NCI-H2107 treated with DMSO at 0.1 percent for 48 hours (cell line): ENCODE results near the gene ATG10.
A peak's percentile ranks its signal among the peaks of the same experiment; 100 is the strongest.
"Not testable (repeated sequence)": the region's sequence is repeated elsewhere in the genome, so short reads cannot be mapped to it uniquely, and the experiment has no call there.

Source experiments
- DNase-seq: peaks from one replicate; lab custom pipeline; 2025; ENCODE audit not compliant: unreplicated experiment; lab: John Stamatoyannopoulos, UW

Gene ATG10

GRCh38 chr5:82050955-82051354, 79.1 kb downstream of the ATG10 start:
- peak; percentile 80 for DNase-seq

- DNase-seq = no peak
Observed at GRCh38 chr5:82054004-82054710, 82.3 kb downstream of the ATG10 start.

- DNase-seq = no peak
Observed at GRCh38 chr5:82057051-82057450, 85.2 kb downstream of the ATG10 start.

GRCh38 chr5:82058710-82059109, 86.9 kb downstream of the ATG10 start:
- no peak for DNase-seq

GRCh38 chr5:82066791-82067190, 95.0 kb downstream of the ATG10 start:
- no peak for DNase-seq

- not testable (repeated sequence) for DNase-seq
Observed at GRCh38 chr5:82068042-82068441, 96.2 kb downstream of the ATG10 start.

GRCh38 chr5:82068723-82069122, 96.9 kb downstream of the ATG10 start:
- no peak for DNase-seq

- DNase-seq = no peak
Observed at GRCh38 chr5:82072138-82072537, 100.3 kb downstream of the ATG10 start.

GRCh38 chr5:82073179-82073578, 101.4 kb downstream of the ATG10 start:
- no peak for DNase-seq

GRCh38 chr5:82074950-82075349, 103.1 kb downstream of the ATG10 start:
- DNase-seq = no peak

GRCh38 chr5:82077496-82077895, 105.7 kb downstream of the ATG10 start:
- DNase-seq = no peak

- no peak for DNase-seq
Observed at GRCh38 chr5:82091617-82092016, 119.8 kb downstream of the ATG10 start.

- DNase-seq = no peak
Observed at GRCh38 chr5:82095536-82095935, 123.7 kb downstream of the ATG10 start.

GRCh38 chr5:82096249-82096648, 124.4 kb downstream of the ATG10 start:
- no peak for DNase-seq

GRCh38 chr5:82100303-82101077, 128.7 kb downstream of the ATG10 start:
- DNase-seq = no peak

- DNase-seq = no peak
Observed at GRCh38 chr5:82104872-82105271, 133.0 kb downstream of the ATG10 start.

- no peak for DNase-seq
Observed at GRCh38 chr5:82105457-82105856, 133.6 kb downstream of the ATG10 start.

GRCh38 chr5:82106207-82106606, 134.4 kb downstream of the ATG10 start:
- DNase-seq = peak; percentile 25

- DNase-seq = no peak
Observed at GRCh38 chr5:82106756-82107155, 134.9 kb downstream of the ATG10 start.

- peak; percentile 11 for DNase-seq
Observed at GRCh38 chr5:82107267-82107666, 135.4 kb downstream of the ATG10 start.

GRCh38 chr5:82109013-82109412, 137.2 kb downstream of the ATG10 start:
- DNase-seq = no peak

GRCh38 chr5:82109915-82110314, 138.1 kb downstream of the ATG10 start:
- DNase-seq = not testable (repeated sequence)
